Suprapubic skin (tissue), 3 donors: ENCODE measurements around the gene DSTN.

Source experiments
- CTCF ChIP-seq, 2 donors: fragments of 200-600 bp in 1 of 2; fragments of 450-650 bp in 1 of 2; sonication (generic) in 1 of 2; IDR thresholded peaks; one replicate each; pipeline ENCODE4 v1.5.1; 2016 to 2019; ENCODE audit warnings: antibody characterized with exemption in 2 of 2, mild to moderate bottlenecking in 1 of 2, moderate library complexity in 1 of 2
- EP300 ChIP-seq: sonication (generic); formaldehyde crosslinking; IDR thresholded peaks from one replicate; pipeline ENCODE4 v1.6.1; 2017; ENCODE audit warnings: antibody characterized with exemption

DNA sequence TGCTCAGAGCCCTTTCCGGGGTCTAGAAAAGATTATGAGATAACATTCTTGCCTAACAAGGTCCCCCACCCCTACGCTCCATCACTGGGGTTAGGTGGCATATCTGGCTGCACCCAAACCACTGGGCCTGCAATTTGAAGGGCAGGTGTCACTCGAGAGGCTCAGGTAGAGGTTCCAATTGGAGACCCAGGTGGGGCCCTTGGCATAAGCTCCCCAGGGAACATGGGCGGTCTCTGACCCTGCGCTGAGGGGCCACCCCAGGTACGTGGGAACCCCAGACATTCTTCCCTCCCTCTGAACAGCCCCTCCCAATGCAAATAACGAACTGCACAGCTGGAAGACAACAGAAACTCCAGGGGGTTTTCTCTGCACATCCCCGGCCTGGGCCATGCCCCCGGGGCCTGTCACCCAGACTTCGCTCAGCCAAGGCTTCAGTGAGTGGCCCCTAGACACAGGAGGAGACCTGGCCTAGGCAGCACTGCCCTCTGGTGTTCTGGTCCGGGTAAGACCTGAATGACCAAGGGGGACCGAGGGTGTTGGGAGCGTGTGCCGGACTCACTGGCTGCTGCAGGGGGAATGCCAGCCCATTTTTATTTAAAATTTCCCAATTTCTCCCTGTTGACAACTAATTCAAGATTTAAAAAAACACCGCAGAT lies 47.5 kb downstream of the DSTN start:
- TF ChIP-seq CTCF (IDR thresholded peaks at IDR 0.05) (peak; percentile 67), EP300 (no peak)
